Type B pancreatic cell (in vitro differentiated cells): ENCODE results near the gene MYO16. TPM values are rescaled to one million over a fixed set of nuclear protein-coding genes. Genes with fewer than 3 reads are reported as not detected.

ENCODE experiments used
- DNase-seq: peaks from one replicate; pipeline ENCODE4 v3.0.0; 2021; ENCODE audit warnings: mixed read lengths; ENCODE audit not compliant: unreplicated experiment; ENCODE audit errors: extremely low spot score
- H3K27ac Mint-ChIP-seq: 2 replicates; pipeline ENCODE4 v1.8.0; 2021; ENCODE audit warnings: mild to moderate bottlenecking, mixed read lengths
- H3K27me3 Mint-ChIP-seq: 2 replicates; pipeline ENCODE4 v1.8.0; 2021; ENCODE audit warnings: mixed read lengths
- H3K36me3 Mint-ChIP-seq: 2 replicates; pipeline ENCODE4 v1.8.0; 2021; ENCODE audit warnings: mixed read lengths
- H3K4me1 Mint-ChIP-seq: one replicate; pipeline ENCODE4 v1.8.0; 2021; ENCODE audit warnings: mixed read lengths; ENCODE audit not compliant: unreplicated experiment
- H3K4me3 Mint-ChIP-seq: 2 replicates; pipeline ENCODE4 v1.8.0; 2021; ENCODE audit warnings: mild to moderate bottlenecking, mixed read lengths
- H3K9me3 Mint-ChIP-seq: 2 replicates; pipeline ENCODE4 v1.8.0; 2021; ENCODE audit warnings: mixed read lengths
- CTCF ChIP-seq: fragments of 200-600 bp; sonication (generic); conservative IDR thresholded peaks from 2 replicates; pipeline ENCODE4 v1.5.0; 2021; ENCODE audit warnings: antibody characterized with exemption, mild to moderate bottlenecking
- total RNA-seq: library from RNA; stranded (reverse); gene quantifications from 2 replicates; pipeline ENCODE4 v1.2.1, GENCODE V29; 2021; ENCODE audit warnings: low replicate concordance

The MYO16 gene
- total RNA-seq, 1 donor from 2014 or later, result 1.5 TPM

DNA sequence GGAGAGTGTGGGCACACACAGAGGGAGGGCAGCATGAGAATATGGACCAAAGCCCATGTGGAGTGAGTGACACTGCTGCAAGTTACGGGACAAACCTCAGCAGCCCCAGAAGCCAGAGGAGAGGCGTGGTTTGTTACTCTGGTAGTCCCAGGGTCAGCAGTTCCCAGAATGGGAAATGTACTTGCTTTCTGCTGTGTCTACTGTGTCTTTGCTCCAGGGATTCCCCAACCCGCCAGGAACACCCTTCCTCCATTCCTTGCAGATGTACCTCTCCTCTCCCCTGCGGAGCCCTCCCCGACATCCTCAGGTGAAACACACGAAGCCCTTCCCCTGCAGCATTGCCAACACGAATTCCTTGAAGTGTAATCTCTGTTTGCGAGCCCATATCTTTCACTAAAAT is 47.2 kb downstream of the MYO16 start:
- DNase-seq, result no peak
- H3K4me3 Mint-ChIP-seq, result no peak overlapping the region
- no peak overlapping the region for H3K27ac Mint-ChIP-seq

DNA sequence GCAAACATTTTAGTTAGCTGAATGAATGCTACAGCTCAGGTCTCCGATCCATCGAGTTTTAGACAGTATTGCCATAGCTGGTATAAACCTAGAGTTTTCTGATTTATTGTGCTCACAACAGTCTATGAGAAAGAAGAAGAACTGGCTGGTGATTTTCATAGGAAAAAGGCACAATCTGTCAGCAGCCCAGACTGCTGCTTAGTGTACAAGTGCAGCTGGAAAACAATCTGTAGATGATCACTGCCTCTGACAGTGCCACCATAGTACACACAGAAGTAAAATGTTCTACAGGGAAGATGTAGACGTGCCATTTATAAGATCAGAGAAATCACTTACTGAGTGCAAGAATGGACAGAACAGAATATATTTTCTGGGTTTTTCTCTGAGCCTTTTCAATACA is 48.4 kb downstream of the MYO16 start:
- Mint-ChIP-seq H3K4me3 (no peak overlapping the region), H3K27ac (no peak overlapping the region), H3K9me3 (no peaks in the 10 kb centered on the region), H3K4me1 (peaks cover 3% of the 10 kb centered on the region), H3K36me3 (no peaks in the 10 kb centered on the region), H3K27me3 (peaks cover 17% of the 10 kb centered on the region)
- TF ChIP-seq CTCF, result no peak
- DNase-seq, result no peak

More for the DNA sequence above, 47.2 kb downstream of the MYO16 start:
- H3K4me1 Mint-ChIP-seq, result no peaks in the 10 kb centered on the region
- no peaks in the 10 kb centered on the region for H3K36me3 Mint-ChIP-seq
- H3K9me3 Mint-ChIP-seq, result no peaks in the 10 kb centered on the region
- H3K27me3 Mint-ChIP-seq, result peaks cover 17% of the 10 kb centered on the region
- TF ChIP-seq CTCF, result no peak

DNA sequence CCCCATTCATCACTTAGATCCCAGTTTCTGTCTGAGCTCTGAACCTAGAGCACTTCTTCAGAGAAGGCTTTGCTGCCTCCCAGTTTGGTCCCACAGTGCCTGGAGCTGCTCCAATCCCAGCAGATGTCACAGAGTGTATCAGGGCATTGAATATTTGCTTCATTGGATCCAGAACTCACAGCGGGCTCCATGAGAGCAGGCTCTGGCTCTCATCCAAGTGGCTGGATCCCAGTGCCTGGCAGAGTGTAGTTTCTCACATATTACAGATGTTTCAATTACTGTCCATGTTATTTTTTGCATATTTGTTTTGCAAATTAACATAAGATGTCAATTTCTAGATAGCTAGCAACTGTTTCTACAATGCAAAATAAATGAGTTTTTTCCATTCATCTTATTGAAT is 50.6 kb downstream of the MYO16 start:
- no peak for TF ChIP-seq CTCF
- no peak for DNase-seq
- Mint-ChIP-seq H3K9me3 (no peaks in the 10 kb centered on the region), H3K4me3 (no peak overlapping the region), H3K36me3 (no peaks in the 10 kb centered on the region), H3K27me3 (peaks cover 17% of the 10 kb centered on the region), H3K27ac (no peak overlapping the region), H3K4me1 (peaks cover 9% of the 10 kb centered on the region)

DNA sequence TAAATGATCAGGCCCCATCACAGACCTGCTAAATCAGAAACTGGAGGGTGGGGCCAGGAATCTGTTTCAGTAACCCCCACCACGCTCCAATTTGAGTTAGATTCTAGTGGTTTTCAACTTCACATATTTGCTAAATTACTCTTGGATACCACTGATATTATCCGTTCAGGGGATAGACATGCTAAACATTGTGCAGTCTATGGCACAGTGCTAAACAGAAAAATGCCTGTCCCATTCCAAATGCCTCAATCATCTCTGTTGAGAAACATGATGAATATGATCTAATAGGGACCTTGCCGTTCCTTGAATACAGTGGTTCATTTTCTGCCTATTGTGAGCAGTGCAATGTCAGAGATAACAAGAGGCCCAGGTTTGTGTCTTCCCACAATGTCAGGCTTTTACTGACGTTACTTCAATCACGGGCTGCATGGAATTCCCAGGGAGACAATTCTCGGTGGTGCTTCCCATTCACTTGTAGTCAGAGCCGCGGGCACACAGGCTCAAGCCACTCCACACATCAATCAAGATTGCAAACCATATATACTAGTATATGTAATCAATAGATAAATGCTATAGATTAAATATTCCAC is 52.7 kb downstream of the MYO16 start:
- DNase-seq, result no peak
- Mint-ChIP-seq H3K27ac (no peak overlapping the region), H3K4me1 (peaks cover 9% of the 10 kb centered on the region), H3K27me3 (peaks cover 6% of the 10 kb centered on the region), H3K9me3 (no peaks in the 10 kb centered on the region), H3K4me3 (no peak overlapping the region), H3K36me3 (no peaks in the 10 kb centered on the region)
- no peak for TF ChIP-seq CTCF

DNA sequence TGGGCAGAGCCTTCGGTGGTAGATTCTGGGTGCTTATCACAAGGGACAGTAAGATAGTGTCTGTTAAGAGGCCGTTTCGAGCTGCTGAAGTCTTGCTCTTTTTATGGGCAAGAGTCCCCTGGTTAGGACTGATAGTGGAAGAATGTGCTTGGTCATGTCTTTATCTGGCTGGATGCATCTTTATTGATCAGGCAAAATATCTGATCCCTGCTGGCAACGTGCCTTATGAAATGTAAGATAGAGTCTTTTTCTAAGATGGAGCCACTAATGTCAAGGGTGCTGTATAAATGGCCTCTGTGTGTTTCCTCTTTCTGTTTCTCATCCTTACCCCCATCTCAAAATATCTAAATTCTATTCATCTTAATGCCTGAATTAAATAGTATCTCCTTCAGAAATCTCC is 53.3 kb downstream of the MYO16 start:
- no peak overlapping the region for H3K4me3 Mint-ChIP-seq
- peaks cover 9% of the 10 kb centered on the region for H3K4me1 Mint-ChIP-seq
- no peaks in the 10 kb centered on the region for H3K36me3 Mint-ChIP-seq
- TF ChIP-seq CTCF, result no peak
- no peak overlapping the region for H3K27ac Mint-ChIP-seq
- H3K9me3 Mint-ChIP-seq, result no peaks in the 10 kb centered on the region
- peaks cover 6% of the 10 kb centered on the region for H3K27me3 Mint-ChIP-seq
- DNase-seq, result no peak

- H3K36me3 Mint-ChIP-seq, result no peaks in the 10 kb centered on the region
- H3K4me3 Mint-ChIP-seq, result no peak overlapping the region
- DNase-seq, result no peak
- H3K27ac Mint-ChIP-seq, result no peak overlapping the region
- peaks cover 9% of the 10 kb centered on the region for H3K4me1 Mint-ChIP-seq
- peaks cover under 1% of the 10 kb centered on the region for H3K27me3 Mint-ChIP-seq
- no peak for TF ChIP-seq CTCF
- H3K9me3 Mint-ChIP-seq, result no peaks in the 10 kb centered on the region
Observed at GRCh38 chr13:108686027-108686426, 56.6 kb downstream of the MYO16 start.
